ENCODE data around the gene RAPGEF4. TPM values are rescaled to one million over a fixed set of nuclear protein-coding genes. Genes with fewer than 3 reads are reported as not detected.

The RAPGEF4 gene
- total and polyA plus RNA-seq, 9 of the 15 experiments (the other 6 are each of a cell fraction or from before 2014, with no cell fraction given): 0.04 to 0.33 (median 0.13) TPM; not detected in 6

GRCh38 chr2:173090973-173091660 lies 355.5 kb downstream of the RAPGEF4 start (continued):
- peak; percentile 62 to 90 (median 80) for TF ChIP-seq CTCF (IDR thresholded peaks at IDR 0.05 in 2 of 3, conservative IDR thresholded peaks at IDR 0.05 in 1 of 3; ENCODE audit: insufficient read depth in 2 of 3, low read depth in 1 of 3, low read length in 3 of 3)
- TF ChIP-seq KHSRP (IDR thresholded peaks at IDR 0.05): no peak
- TF ChIP-seq PRPF4 (IDR thresholded peaks at IDR 0.05; ENCODE audit: insufficient read depth, low read depth, low read length, poor library complexity, severe bottlenecking): no peak
- TF ChIP-seq SRSF9 (IDR thresholded peaks at IDR 0.05; ENCODE audit: borderline replicate concordance, low read depth, low read length): no peak
- TF ChIP-seq ZNF696 (CRISPR knock-in tag; conservative IDR thresholded peaks at IDR 0.05): no peak
- no peak for TF ChIP-seq CHD7 (IDR thresholded peaks at IDR 0.05; ENCODE audit: low read depth, low read length)
- TF ChIP-seq ZNF146 (CRISPR knock-in tag; IDR thresholded peaks at IDR 0.05; ENCODE audit: unreplicated experiment): no peak
- TF ChIP-seq EP400 (IDR thresholded peaks at IDR 0.05): peak; percentile 67
- no peak; the same call in 1 of the 2 replicates for TF ChIP-seq GATAD2A (IDR thresholded peaks at IDR 0.05)
- TF ChIP-seq TRIM25 (IDR thresholded peaks at IDR 0.05; ENCODE audit: borderline replicate concordance): no peak
- TF ChIP-seq MAFK (IDR thresholded peaks at IDR 0.05; ENCODE audit: low read length): peak; percentile 99

Measured in K562 (cell line).